ENCODE data around the gene ELMO3.

DNA sequence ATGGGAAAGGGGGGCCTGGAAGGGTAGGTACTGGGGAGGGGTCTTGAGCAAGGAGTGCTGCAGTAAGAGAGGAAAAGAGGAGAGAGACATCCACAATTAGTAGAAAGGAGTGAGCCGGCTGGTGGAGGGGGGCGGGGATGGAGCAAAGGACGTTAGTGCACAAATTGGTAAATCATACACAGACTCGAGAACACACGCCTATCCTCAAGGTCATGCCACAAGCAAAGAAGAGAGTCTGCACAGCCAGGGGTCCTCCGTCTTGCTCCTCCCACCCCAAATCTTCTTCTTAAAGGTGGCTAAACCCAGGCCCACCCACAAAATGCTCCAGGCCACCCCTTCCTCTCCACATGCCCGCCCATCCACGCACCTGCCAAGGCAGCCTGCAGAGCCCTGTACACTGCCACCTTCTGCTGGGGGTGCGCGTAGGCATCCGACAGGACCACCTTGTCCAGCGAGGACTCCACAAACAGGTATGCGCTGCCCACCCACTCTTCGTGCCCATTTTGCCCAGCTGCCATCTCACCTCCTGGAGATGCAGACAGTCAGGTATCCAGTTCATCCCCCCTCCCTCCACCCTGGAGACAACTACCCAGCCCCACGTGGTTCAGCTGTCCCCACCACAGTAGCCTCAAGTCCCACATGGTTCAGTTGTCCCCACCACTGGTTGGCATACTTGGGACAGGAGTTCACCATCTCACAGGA is 42.6 kb upstream of the ELMO3 start:
- TF ChIP-seq, protein P1, sequence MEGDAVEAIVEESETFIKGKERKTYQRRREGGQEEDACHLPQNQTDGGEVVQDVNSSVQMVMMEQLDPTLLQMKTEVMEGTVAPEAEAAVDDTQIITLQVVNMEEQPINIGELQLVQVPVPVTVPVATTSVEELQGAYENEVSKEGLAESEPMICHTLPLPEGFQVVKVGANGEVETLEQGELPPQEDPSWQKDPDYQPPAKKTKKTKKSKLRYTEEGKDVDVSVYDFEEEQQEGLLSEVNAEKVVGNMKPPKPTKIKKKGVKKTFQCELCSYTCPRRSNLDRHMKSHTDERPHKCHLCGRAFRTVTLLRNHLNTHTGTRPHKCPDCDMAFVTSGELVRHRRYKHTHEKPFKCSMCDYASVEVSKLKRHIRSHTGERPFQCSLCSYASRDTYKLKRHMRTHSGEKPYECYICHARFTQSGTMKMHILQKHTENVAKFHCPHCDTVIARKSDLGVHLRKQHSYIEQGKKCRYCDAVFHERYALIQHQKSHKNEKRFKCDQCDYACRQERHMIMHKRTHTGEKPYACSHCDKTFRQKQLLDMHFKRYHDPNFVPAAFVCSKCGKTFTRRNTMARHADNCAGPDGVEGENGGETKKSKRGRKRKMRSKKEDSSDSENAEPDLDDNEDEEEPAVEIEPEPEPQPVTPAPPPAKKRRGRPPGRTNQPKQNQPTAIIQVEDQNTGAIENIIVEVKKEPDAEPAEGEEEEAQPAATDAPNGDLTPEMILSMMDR (IDR thresholded peaks at IDR 0.05), result no peak
- TF ChIP-seq POLR2A (IDR thresholded peaks at IDR 0.05), result no peak
